Measurements from ENCODE around the gene CDC42EP5. TPM values are rescaled to one million over a fixed set of nuclear protein-coding genes. Genes with fewer than 3 reads are reported as not detected.

Gene CDC42EP5
- total RNA-seq, 1 donor from 2014 or later, result 64.2 TPM

- Histone ChIP-seq H4K20me1 (ENCODE audit: insufficient read depth, low read length) (peaks cover 4% of the 10 kb centered on the region), H3K79me2 (ENCODE audit: insufficient read depth, low read length) (no peaks in the 10 kb centered on the region), H3K27me3 (ENCODE audit: insufficient read depth, low read length) (peaks cover 7% of the 10 kb centered on the region), H3K4me3 (ENCODE audit: insufficient read depth, low read depth, low read length) (no peak overlapping the region), H3K36me3 (ENCODE audit: insufficient read depth, low read length) (no peaks in the 10 kb centered on the region), H3K27ac (ENCODE audit: low read depth, low read length) (no peak overlapping the region), H2AFZ (ENCODE audit: low read depth, low read length) (no peak overlapping the region), H3K4me1 (ENCODE audit: insufficient read depth, low read length) (no peaks in the 10 kb centered on the region), H3K9ac (ENCODE audit: low read length) (no peak overlapping the region), H3K4me2 (ENCODE audit: low read length) (no peak overlapping the region), H3K9me3 (ENCODE audit: insufficient read depth, low read depth, low read length) (no peaks in the 10 kb centered on the region)
- no peak for DNase-seq (ENCODE audit: low read depth)
- TF ChIP-seq CTCF (IDR thresholded peaks at IDR 0.05; ENCODE audit: insufficient read depth, low read depth, low read length) (no peak), EZH2 (IDR thresholded peaks at IDR 0.05; ENCODE audit: insufficient read depth, low read length) (no peak)
- no peak overlapping the region for H3K27ac Mint-ChIP-seq (ENCODE audit: unreplicated experiment)
- H3K36me3 Mint-ChIP-seq (ENCODE audit: low read depth, unreplicated experiment), result no peaks in the 10 kb centered on the region
- no peak for FAIRE-seq
- peaks cover 2% of the 10 kb centered on the region for H3K27me3 Mint-ChIP-seq (ENCODE audit: low read depth, unreplicated experiment)
- peaks cover 2% of the 10 kb centered on the region for H3K4me1 Mint-ChIP-seq (ENCODE audit: low read depth, unreplicated experiment)
- H3K9me3 Mint-ChIP-seq (ENCODE audit: unreplicated experiment), result no peaks in the 10 kb centered on the region
- H3K4me3 Mint-ChIP-seq (ENCODE audit: unreplicated experiment), result peak overlapping the region; percentile 40
Observed at GRCh38 chr19:54426291-54426931, 46.7 kb downstream of the CDC42EP5 start.

- H3K4me2 ChIP-seq (ENCODE audit: low read length), result no peak overlapping the region
- no peaks in the 10 kb centered on the region for H4K20me1 ChIP-seq (ENCODE audit: insufficient read depth, low read length)
- no peaks in the 10 kb centered on the region for H3K36me3 Mint-ChIP-seq (ENCODE audit: low read depth, unreplicated experiment)
- H3K27me3 ChIP-seq (ENCODE audit: insufficient read depth, low read length), result peaks cover 10% of the 10 kb centered on the region
- H3K4me3 Mint-ChIP-seq (ENCODE audit: unreplicated experiment), result no peak overlapping the region
- H3K27me3 Mint-ChIP-seq (ENCODE audit: low read depth, unreplicated experiment), result peaks cover 2% of the 10 kb centered on the region
- no peak overlapping the region for H3K9ac ChIP-seq (ENCODE audit: low read length)
- no peak for DNase-seq (ENCODE audit: low read depth)
- no peak overlapping the region for H2AFZ ChIP-seq (ENCODE audit: low read depth, low read length)
- no peak for FAIRE-seq
- H3K79me2 ChIP-seq (ENCODE audit: insufficient read depth, low read length), result no peaks in the 10 kb centered on the region
- H3K4me1 Mint-ChIP-seq (ENCODE audit: low read depth, unreplicated experiment), result peaks cover 2% of the 10 kb centered on the region
- H3K27ac Mint-ChIP-seq (ENCODE audit: unreplicated experiment), result no peak overlapping the region
- H3K27ac ChIP-seq (ENCODE audit: low read depth, low read length), result no peak overlapping the region
- H3K9me3 ChIP-seq (ENCODE audit: insufficient read depth, low read depth, low read length), result no peaks in the 10 kb centered on the region
- no peak for TF ChIP-seq EZH2 (IDR thresholded peaks at IDR 0.05; ENCODE audit: insufficient read depth, low read length)
- no peak for TF ChIP-seq CTCF (IDR thresholded peaks at IDR 0.05; ENCODE audit: insufficient read depth, low read depth, low read length)
- no peaks in the 10 kb centered on the region for H3K9me3 Mint-ChIP-seq (ENCODE audit: unreplicated experiment)
- H3K4me1 ChIP-seq (ENCODE audit: insufficient read depth, low read length), result no peaks in the 10 kb centered on the region
- H3K36me3 ChIP-seq (ENCODE audit: insufficient read depth, low read length), result no peaks in the 10 kb centered on the region
- H3K4me3 ChIP-seq (ENCODE audit: insufficient read depth, low read depth, low read length), result no peak overlapping the region
Observed at GRCh38 chr19:54425382-54425723, 47.7 kb downstream of the CDC42EP5 start.

- no peak overlapping the region for H3K27ac Mint-ChIP-seq (ENCODE audit: unreplicated experiment)
- no peak overlapping the region for H3K4me3 ChIP-seq (ENCODE audit: insufficient read depth, low read depth, low read length)
- H2AFZ ChIP-seq (ENCODE audit: low read depth, low read length), result no peak overlapping the region
- H3K4me3 Mint-ChIP-seq (ENCODE audit: unreplicated experiment), result no peak overlapping the region
- H3K9me3 ChIP-seq (ENCODE audit: insufficient read depth, low read depth, low read length), result no peaks in the 10 kb centered on the region
- no peaks in the 10 kb centered on the region for H3K36me3 Mint-ChIP-seq (ENCODE audit: low read depth, unreplicated experiment)
- H3K9me3 Mint-ChIP-seq (ENCODE audit: unreplicated experiment), result no peaks in the 10 kb centered on the region
- no peak overlapping the region for H3K27ac ChIP-seq (ENCODE audit: low read depth, low read length)
- DNase-seq (ENCODE audit: low read depth), result no peak
- peaks cover 2% of the 10 kb centered on the region for H3K27me3 Mint-ChIP-seq (ENCODE audit: low read depth, unreplicated experiment)
- H3K4me1 ChIP-seq (ENCODE audit: insufficient read depth, low read length), result no peaks in the 10 kb centered on the region
- H3K9ac ChIP-seq (ENCODE audit: low read length), result no peak overlapping the region
- no peaks in the 10 kb centered on the region for H3K79me2 ChIP-seq (ENCODE audit: insufficient read depth, low read length)
- H4K20me1 ChIP-seq (ENCODE audit: insufficient read depth, low read length), result no peaks in the 10 kb centered on the region
- TF ChIP-seq EZH2 (IDR thresholded peaks at IDR 0.05; ENCODE audit: insufficient read depth, low read length) (no peak), CTCF (IDR thresholded peaks at IDR 0.05; ENCODE audit: insufficient read depth, low read depth, low read length) (no peak)
- H3K36me3 ChIP-seq (ENCODE audit: insufficient read depth, low read length), result no peaks in the 10 kb centered on the region
- no peak overlapping the region for H3K4me2 ChIP-seq (ENCODE audit: low read length)
- peaks cover 2% of the 10 kb centered on the region for H3K4me1 Mint-ChIP-seq (ENCODE audit: low read depth, unreplicated experiment)
- H3K27me3 ChIP-seq (ENCODE audit: insufficient read depth, low read length), result peaks cover 11% of the 10 kb centered on the region
- FAIRE-seq, result no peak
Observed at GRCh38 chr19:54424660-54425381, 48.3 kb downstream of the CDC42EP5 start.

All from astrocyte (in vitro differentiated cells and primary cell).